Heart left ventricle (tissue), 16 donors: ENCODE measurements around the gene SND1. TPM values are rescaled to one million over a fixed set of nuclear protein-coding genes. Genes with fewer than 3 reads are reported as not detected.

Experiments used
- ATAC-seq, 4 donors: fragments of 200-7000 bp; cut with Tn5 transposase; one replicate each; pipeline ENCODE4 v1.9.1; 2020 to 2022; ENCODE audit warnings: moderate library complexity in 4 of 4, mild to moderate bottlenecking in 3 of 4, moderate number of reproducible peaks in 1 of 4
- DNase-seq, 5 donors: peaks; one replicate each; pipeline ENCODE4 v3.0.0-alpha.2; 2020
- H3K27ac ChIP-seq, 12 donors: fragments of 200-600 bp; sonication (generic) in 4 of 12; one replicate each; pipeline versions ENCODE4 v1.5.0 to v1.8.0; 2016 to 2022; ENCODE audit warnings: mild to moderate bottlenecking in 2 of 12
- H3K27me3 ChIP-seq, 9 donors: fragments of 200-600 bp; sonication (generic) in 2 of 9; one replicate each; pipeline versions ENCODE4 v1.5.1 to v1.8.0; 2016 to 2022; ENCODE audit warnings: mild to moderate bottlenecking in 3 of 9
- H3K36me3 ChIP-seq, 9 donors: fragments of 200-600 bp; sonication (generic) in 2 of 9; one replicate each; pipeline versions ENCODE4 v1.5.0 to v1.8.0; 2018 to 2022; ENCODE audit warnings: mild to moderate bottlenecking in 2 of 9
- H3K4me1 ChIP-seq, 12 donors: fragments of 200-600 bp; sonication (generic) in 4 of 12; one replicate each; pipeline versions ENCODE4 v1.5.0 to v1.8.0; 2016 to 2022; ENCODE audit warnings: mild to moderate bottlenecking in 3 of 12
- H3K4me3 ChIP-seq, 12 donors: fragments of 200-600 bp; sonication (generic) in 4 of 12; one replicate each; pipeline versions ENCODE4 v1.5.0 to v1.8.0; 2017 to 2022; ENCODE audit warnings: mild to moderate bottlenecking in 9 of 12, moderate library complexity in 4 of 12
- H3K9me3 ChIP-seq, 12 donors: fragments of 200-600 bp; sonication (generic) in 4 of 12; one replicate each; pipeline versions ENCODE4 v1.5.0 to v1.8.0; 2016 to 2022; ENCODE audit warnings: mild to moderate bottlenecking in 1 of 12
- POLR2A ChIP-seq, 2 donors: fragments of 450-650 bp; IDR thresholded peaks; one replicate each; pipeline ENCODE4 v1.6.1; 2017; ENCODE audit warnings: antibody characterized with exemption in 2 of 2, mild to moderate bottlenecking in 2 of 2, moderate library complexity in 2 of 2
- WGBS, 4 donors: extraction: QIAGEN DNeasy Blood & Tissue Kit in 2 of 4; methylation state at CpG; one replicate each; pipeline versions ENCODE4 v1.1.5 to v1.1.7; 2013 to 2018; 5-methylcytosine and 5-hydroxymethylcytosine counted together
- intact Hi-C, 10 donors: fragments of 100-400 bp; cut with DNase I; formaldehyde crosslinking; loops; one replicate each; pipeline versions ENCODE4 v1.11.1 to v1.14.2; 2022
- polyA plus RNA-seq, 2 donors: library from polyadenylated mRNA; stranded (reverse); fragments of 200-250 nt; gene quantifications; one replicate each; pipeline ENCODE4 v1.2.3, GENCODE V29; 2013
- total RNA-seq, 9 donors: library from RNA; depleted of rRNA in 2 of 9; stranded (reverse); fragments of >200 nt in 2 of 9; fragmentation: NEBNext Ultra II Directional in 3 of 9; extraction: Animal tissue kit (Norgen Biotek cat#: 25700) in 3 of 9; gene quantifications; one replicate each; pipeline versions ENCODE4 v1.1.0 to v1.2.4, GENCODE V29; 2016 to 2023
- TF ChIP-seq, protein P1 (sequence below), 12 donors: fragments of 200-600 bp; sonication (generic) in 4 of 12; IDR thresholded peaks; one replicate each; pipeline versions ENCODE4 v1.5.0 to v1.8.0; 2018 to 2022; ENCODE audit warnings: antibody characterized with exemption in 12 of 12, mild to moderate bottlenecking in 5 of 12
- donor health status: ischemic (EF 13 %, LVEDD 7.1; RV severe dilation, severe dysfunction).
- donor health status: healthy with polysubstance abuse.
- donor health status: DM: no; HTN: yes; CAD: no.
- donor health status: DM: no; HTN: no; CAD: no.
- donor health status: ischemic (EF 25% LVEDD 6.9; RV normal size, moderate dysfunction).
- donor health status: ischemic (EF 25% LVEDD 5.7; RV mildly dilated, moderate dysfunction).
- donor health status: healthy.
- donor health status: DM: yes; HTN: yes; CAD: no.
- donor health status: ischemic (EF 35%, LVEDD 5.7; RV mildly dilated, moderate dysfunction).
- donor health status: nonischemic (EF 11% LVEDD 7.7; RV severe dilation, severe dysfunction).
- donor health status: DM: yes; HTN: yes; CAD: no.
- donor health status: PGD.
- donor health status: ischemic (EF 29% LVEDD 5.4; RV normal size, mild dysfunction).
- donor health status: nonischemic (EF 23%, LVEDD 6.1; RV moderate dilation, normal function).

SND1 gene
- total and polyA plus RNA-seq, 11 donors = 45.6 to 115 (median 76.3) TPM

DNA sequence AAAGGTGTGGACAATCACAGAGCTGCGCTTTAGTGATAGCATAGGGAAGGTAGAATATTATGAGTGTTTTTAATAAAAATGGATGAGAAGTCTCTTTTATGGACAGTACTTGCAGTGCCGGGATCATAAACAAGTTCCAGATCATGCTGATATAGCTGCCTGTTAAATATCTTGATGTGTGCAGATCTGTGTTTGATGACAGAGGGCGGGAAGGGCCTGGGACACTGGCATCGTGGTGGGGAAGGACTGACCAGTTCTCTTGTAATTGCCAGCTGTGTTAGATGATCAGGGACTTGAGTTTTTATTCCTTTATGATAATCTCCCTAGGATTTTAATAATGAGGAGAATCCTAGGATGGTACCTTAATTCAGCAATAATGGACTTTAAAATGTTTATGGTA, 14.6 kb downstream of the SND1 start:
- Histone ChIP-seq H3K9me3 (no peaks in the 10 kb centered on the region), H3K27me3 (no peaks in the 10 kb centered on the region), H3K4me1 (peaks cover 0 to 34% (median 0%) of the 10 kb centered on the region in 12 donors), H3K27ac (no peak overlapping the region), H3K36me3 (peaks cover 0 to 16% (median 0%) of the 10 kb centered on the region in 9 donors), H3K4me3 (no peak overlapping the region)
- TF ChIP-seq POLR2A (IDR thresholded peaks at IDR 0.05) = no peak
- TF ChIP-seq, protein P1, sequence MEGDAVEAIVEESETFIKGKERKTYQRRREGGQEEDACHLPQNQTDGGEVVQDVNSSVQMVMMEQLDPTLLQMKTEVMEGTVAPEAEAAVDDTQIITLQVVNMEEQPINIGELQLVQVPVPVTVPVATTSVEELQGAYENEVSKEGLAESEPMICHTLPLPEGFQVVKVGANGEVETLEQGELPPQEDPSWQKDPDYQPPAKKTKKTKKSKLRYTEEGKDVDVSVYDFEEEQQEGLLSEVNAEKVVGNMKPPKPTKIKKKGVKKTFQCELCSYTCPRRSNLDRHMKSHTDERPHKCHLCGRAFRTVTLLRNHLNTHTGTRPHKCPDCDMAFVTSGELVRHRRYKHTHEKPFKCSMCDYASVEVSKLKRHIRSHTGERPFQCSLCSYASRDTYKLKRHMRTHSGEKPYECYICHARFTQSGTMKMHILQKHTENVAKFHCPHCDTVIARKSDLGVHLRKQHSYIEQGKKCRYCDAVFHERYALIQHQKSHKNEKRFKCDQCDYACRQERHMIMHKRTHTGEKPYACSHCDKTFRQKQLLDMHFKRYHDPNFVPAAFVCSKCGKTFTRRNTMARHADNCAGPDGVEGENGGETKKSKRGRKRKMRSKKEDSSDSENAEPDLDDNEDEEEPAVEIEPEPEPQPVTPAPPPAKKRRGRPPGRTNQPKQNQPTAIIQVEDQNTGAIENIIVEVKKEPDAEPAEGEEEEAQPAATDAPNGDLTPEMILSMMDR (IDR thresholded peaks at IDR 0.05) = no peak
- intact Hi-C loops = no loop called here
- WGBS, 4 donors = 83 to 92% (median 91%) methylated on average over 4 of the region's 4 CpGs
- no peak for DNase-seq
- no peak for ATAC-seq

DNA sequence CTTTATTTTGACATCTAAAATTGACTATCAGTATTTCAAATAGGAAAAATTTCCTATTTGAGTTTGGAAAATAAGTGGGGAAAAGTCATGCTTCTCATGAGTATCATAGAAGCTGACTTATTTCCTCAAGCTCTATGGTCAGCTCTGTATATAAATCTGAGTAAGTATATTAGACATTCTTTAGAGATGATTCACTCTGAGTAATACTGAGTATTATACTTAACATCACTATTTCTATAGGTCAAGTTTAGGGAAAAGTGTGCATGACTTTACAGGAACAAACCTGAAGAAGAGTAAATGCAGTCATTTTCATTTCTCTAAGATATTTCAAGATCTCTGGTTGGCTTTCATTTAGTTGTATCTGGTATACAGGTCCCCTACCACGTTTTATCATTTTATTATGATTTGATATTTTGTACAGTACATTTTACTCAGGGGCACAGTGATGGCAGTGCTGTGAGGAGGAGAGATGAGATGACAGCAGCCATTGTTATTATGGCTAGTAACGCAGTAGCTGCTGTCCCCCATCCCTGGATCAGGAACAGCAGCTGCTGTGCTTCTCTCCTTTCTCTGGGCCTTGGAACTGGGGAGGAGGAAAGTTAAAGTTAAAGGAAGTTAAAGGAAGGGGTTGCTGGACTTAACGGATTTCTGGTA, 15.2 kb downstream of the SND1 start:
- WGBS, 4 donors = 81 to 89% (median 86%) methylated on average over 3 of the region's 3 CpGs
- ATAC-seq = no peak
- Histone ChIP-seq H3K9me3 (peaks cover 0 to under 1% (median 0%) of the 10 kb centered on the region in 12 donors), H3K4me1 (peaks cover 0 to 34% (median 0%) of the 10 kb centered on the region in 12 donors), H3K27ac (peak overlapping the region in 1 of 12 donors; percentile 50), H3K4me3 (no peak overlapping the region), H3K27me3 (no peaks in the 10 kb centered on the region), H3K36me3 (peaks cover 0 to 12% (median 0%) of the 10 kb centered on the region in 9 donors)
- DNase-seq = no peak
- TF ChIP-seq POLR2A (IDR thresholded peaks at IDR 0.05) = no peak
- TF ChIP-seq, protein P1 (IDR thresholded peaks at IDR 0.05) = no peak
- intact Hi-C loops = no loop called here

DNA sequence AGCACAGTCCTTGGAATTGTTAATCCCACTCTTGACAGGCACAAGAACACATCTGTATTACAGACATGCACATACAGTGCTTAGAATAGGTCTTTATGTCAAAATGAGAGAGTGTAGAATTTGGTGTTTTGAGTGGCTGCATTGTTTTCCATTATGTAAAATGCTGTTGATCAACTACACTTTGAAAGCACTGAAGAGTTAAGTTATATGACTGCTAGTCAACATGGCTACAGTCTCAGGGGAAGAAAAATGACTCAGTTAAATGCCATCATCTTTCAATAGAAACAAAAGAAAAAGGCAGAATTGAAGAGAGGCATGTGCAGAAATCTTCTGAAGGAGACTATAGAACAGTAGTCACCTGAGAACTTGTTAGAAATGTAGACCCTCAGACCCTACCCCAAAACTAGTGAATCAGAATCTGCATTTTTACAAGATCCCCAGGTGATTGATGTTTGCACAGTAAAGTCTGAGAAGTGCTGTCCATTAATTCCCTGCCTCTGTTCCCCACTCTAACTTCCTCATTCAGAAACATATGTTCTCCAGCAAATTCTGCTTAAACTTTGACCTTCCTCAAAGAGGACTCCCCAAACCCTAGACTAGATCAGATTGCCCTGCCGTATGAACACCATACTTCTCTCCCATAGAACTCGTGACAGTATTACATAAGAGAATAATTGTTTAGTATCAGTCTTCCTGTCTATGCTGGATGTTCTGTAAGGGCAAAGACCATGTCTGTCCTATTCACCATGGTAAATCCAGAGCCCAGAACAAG, 16.0 kb downstream of the SND1 start:
- intact Hi-C loops = no loop called here
- Histone ChIP-seq H3K27ac (peak overlapping the region in 1 of 12 donors; percentile 50), H3K27me3 (no peaks in the 10 kb centered on the region), H3K9me3 (peaks cover 0 to 8% (median 0%) of the 10 kb centered on the region in 12 donors), H3K4me1 (peaks cover 0 to 34% (median 0%) of the 10 kb centered on the region in 12 donors), H3K36me3 (peaks cover 0 to 10% (median 0%) of the 10 kb centered on the region in 9 donors), H3K4me3 (no peak overlapping the region)
- ATAC-seq (peak in 3 of 4 donors; percentile 22 to 51 (median 47)), DNase-seq (no peak)
- TF ChIP-seq, protein P1 (IDR thresholded peaks at IDR 0.05) = no peak
- no peak for TF ChIP-seq POLR2A (IDR thresholded peaks at IDR 0.05)
- WGBS, 4 donors = 38 to 81% (median 65%) methylated on average over 2 of the region's 2 CpGs

DNA sequence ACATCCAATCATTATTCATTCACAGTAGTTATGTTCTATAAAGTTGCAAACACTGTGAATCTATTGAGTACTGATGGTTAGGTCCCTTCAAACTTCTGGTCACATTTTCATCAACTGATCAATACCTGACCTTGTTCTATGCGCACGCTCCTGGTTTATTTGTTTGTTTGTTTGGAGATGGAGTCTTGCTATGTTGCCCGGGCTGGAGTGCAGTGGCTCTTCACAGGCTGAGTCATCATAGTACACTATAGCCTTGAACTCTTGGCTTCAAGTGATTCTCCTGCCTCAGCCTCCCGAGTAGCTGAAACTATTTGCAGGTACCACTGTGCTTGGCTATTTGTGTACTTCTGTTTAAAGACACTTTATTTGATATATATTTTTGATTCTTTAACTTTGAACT, 19.3 kb downstream of the SND1 start:
- H3K27me3 ChIP-seq = no peaks in the 10 kb centered on the region
- 72 to 99% (median 90%) methylated on average over 4 of the region's 4 CpGs for WGBS, 4 donors
- intact Hi-C loops = no loop called here
- H3K36me3 ChIP-seq = peaks cover 0 to 9% (median 3%) of the 10 kb centered on the region in 9 donors
- peaks cover 0 to 9% (median 0%) of the 10 kb centered on the region in 12 donors for H3K9me3 ChIP-seq
- no peak overlapping the region for H3K27ac ChIP-seq
- peaks cover 0 to 30% (median 2%) of the 10 kb centered on the region in 12 donors for H3K4me1 ChIP-seq
- TF ChIP-seq POLR2A (IDR thresholded peaks at IDR 0.05) = no peak
- TF ChIP-seq, protein P1 (IDR thresholded peaks at IDR 0.05) = no peak
- no peak overlapping the region for H3K4me3 ChIP-seq
- DNase-seq (no peak), ATAC-seq (no peak)
